Measurements from ENCODE around the gene SLC5A3.

SLC5A3 gene

DNA sequence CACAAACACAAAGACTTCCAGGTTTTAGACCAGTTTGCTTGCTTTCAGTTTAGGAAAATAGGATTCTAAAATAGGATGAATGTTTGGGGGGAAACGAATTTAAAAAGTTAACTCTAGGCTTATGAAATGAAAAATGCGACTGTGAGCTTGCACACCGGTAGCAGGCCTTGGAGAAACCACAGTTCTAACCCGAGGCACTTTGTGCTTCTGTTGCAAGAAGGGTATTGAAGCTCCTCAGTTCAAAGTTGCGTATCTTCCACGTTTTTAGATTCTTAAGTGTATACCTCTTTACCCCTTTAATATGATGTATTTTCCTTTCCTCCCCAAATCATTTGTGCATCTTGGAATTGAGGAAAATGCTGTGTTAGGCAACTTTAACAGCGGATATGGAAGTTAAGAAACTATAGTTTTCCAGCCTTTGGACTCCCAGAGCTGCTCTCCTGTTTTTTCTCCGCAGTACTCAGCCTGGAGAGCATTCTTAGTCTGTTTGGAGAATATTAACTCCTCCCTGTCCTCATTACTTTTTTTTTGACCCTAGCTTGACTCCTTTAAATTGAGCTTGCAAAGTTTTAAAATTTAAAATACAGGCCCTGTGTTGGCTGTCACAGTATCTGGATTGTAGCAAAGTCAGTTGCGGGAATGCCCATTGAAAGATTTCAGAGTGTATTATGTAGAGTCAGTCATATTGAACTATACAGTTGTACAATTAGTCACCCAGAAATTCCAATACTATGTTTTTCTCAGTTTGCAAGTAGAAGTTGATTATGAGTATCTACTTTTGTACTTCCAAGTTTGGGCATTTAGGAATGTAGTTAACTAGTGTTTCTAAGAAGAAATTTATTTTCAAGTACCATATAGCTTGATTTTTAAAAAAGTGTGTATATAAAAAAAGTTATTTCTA, 2.6 kb downstream of the SLC5A3 start:
- Histone ChIP-seq H2AFZ (ENCODE audit: low read depth, low read length) (no peak overlapping the region), H3K27me3 (ENCODE audit: insufficient read depth, low read length) (no peaks in the 10 kb centered on the region), H3K36me3 (ENCODE audit: insufficient read depth, low read length) (peaks cover 11% of the 10 kb centered on the region), H3K4me3 (ENCODE audit: low read length) (no peak overlapping the region), H3K4me1 (ENCODE audit: insufficient read depth, low read length) (peaks cover 16% of the 10 kb centered on the region), H3K9me3 (ENCODE audit: low read length) (no peaks in the 10 kb centered on the region)

DNA sequence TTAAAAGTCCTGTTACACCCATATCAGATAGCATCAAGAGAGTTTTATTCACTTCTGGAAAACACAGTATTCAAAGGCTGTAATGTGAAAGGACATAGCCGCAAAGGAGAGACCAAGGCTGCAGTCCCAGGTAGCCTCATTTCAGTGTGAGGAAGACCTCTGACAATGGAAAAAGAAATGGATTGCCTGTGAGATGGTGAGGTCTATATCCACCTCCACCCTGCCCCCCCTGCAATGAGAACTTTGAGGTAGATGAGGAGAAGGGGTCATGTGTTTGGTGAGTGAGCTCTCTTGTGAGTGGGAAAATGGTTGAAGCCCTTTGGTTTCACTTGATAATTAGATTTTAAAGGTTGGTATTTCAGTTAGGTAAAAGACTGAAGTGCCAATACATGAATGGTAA, 3.5 kb downstream of the SLC5A3 start:
- no peak overlapping the region for H2AFZ ChIP-seq (ENCODE audit: low read depth, low read length)
- H3K4me3 ChIP-seq (ENCODE audit: low read length) = no peak overlapping the region
- H3K4me1 ChIP-seq (ENCODE audit: insufficient read depth, low read length) = peaks cover 16% of the 10 kb centered on the region
- H3K27me3 ChIP-seq (ENCODE audit: insufficient read depth, low read length) = no peaks in the 10 kb centered on the region
- peaks cover 11% of the 10 kb centered on the region for H3K36me3 ChIP-seq (ENCODE audit: insufficient read depth, low read length)
- no peaks in the 10 kb centered on the region for H3K9me3 ChIP-seq (ENCODE audit: low read length)

DNA sequence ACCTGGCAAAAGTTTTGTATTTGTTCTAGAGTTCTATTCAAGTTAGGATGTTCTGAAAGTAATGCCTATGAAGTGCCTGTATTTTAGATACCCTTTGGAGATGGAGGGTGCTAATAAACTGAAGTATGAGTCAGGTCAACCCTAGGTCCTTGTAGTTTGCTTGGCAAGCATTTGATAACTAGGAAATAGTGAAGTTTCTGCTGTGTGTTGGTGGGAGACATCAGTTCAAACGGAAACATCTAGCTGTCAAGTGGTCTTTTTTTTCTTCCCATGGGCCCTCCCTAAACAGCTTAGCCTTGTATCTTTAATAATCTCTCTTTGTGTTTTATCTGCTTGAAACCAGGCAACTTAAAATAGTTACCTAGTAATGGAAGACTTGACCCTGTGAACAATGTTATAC, 4.5 kb downstream of the SLC5A3 start:
- no peaks in the 10 kb centered on the region for H3K9me3 ChIP-seq (ENCODE audit: low read length)
- H3K4me3 ChIP-seq (ENCODE audit: low read length) = no peak overlapping the region
- peaks cover 16% of the 10 kb centered on the region for H3K4me1 ChIP-seq (ENCODE audit: insufficient read depth, low read length)
- no peaks in the 10 kb centered on the region for H3K27me3 ChIP-seq (ENCODE audit: insufficient read depth, low read length)
- peaks cover 11% of the 10 kb centered on the region for H3K36me3 ChIP-seq (ENCODE audit: insufficient read depth, low read length)
- no peak overlapping the region for H2AFZ ChIP-seq (ENCODE audit: low read depth, low read length)

DNA sequence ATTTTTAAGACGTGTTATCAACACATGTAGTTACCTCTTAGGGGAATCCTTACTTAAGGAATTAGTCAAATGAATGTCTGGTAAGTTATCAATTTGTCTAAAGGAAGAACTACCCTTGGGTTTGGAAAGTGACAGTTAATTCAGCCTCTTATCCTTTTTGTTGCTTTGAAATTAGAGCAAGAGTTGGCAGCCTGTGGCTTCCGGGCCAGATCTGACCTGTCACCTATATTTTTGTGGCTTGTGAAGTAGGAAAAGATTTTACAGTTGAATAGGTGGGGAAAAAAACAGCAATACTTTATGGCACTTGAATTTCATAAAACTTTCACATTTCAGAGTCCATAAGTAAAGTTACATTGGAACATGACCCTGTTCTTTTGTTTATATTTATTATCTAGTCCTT, 5.5 kb downstream of the SLC5A3 start:
- no peaks in the 10 kb centered on the region for H3K9me3 ChIP-seq (ENCODE audit: low read length)
- no peak overlapping the region for H2AFZ ChIP-seq (ENCODE audit: low read depth, low read length)
- peaks cover 14% of the 10 kb centered on the region for H3K36me3 ChIP-seq (ENCODE audit: insufficient read depth, low read length)
- H3K4me3 ChIP-seq (ENCODE audit: low read length) = no peak overlapping the region
- H3K27me3 ChIP-seq (ENCODE audit: insufficient read depth, low read length) = no peaks in the 10 kb centered on the region
- H3K4me1 ChIP-seq (ENCODE audit: insufficient read depth, low read length) = peaks cover 16% of the 10 kb centered on the region

DNA sequence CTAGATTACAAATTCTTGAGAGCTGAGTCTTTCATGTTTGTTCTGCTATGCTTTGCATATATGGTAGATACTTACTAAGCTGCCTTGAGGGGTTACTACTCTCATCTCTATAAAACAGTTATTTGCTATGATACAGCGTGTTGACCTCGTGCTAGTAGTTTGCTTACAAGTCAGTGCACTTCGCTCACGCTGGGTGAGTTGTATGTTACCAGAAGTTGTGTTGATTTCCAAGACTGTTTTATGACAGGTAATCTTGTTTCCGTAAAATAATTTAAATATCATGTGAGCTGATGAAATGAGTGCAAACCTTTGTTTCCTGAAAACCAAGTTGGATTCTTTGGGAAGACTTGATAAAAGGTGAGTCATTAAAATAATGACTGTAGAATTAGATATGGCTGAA, 7.3 kb downstream of the SLC5A3 start:
- no peaks in the 10 kb centered on the region for H3K27me3 ChIP-seq (ENCODE audit: insufficient read depth, low read length)
- H3K4me1 ChIP-seq (ENCODE audit: insufficient read depth, low read length) = peaks cover 6% of the 10 kb centered on the region
- H3K36me3 ChIP-seq (ENCODE audit: insufficient read depth, low read length) = peaks cover 14% of the 10 kb centered on the region
- no peak overlapping the region for H2AFZ ChIP-seq (ENCODE audit: low read depth, low read length)
- H3K9me3 ChIP-seq (ENCODE audit: low read length) = no peaks in the 10 kb centered on the region
- no peak overlapping the region for H3K4me3 ChIP-seq (ENCODE audit: low read length)

DNA sequence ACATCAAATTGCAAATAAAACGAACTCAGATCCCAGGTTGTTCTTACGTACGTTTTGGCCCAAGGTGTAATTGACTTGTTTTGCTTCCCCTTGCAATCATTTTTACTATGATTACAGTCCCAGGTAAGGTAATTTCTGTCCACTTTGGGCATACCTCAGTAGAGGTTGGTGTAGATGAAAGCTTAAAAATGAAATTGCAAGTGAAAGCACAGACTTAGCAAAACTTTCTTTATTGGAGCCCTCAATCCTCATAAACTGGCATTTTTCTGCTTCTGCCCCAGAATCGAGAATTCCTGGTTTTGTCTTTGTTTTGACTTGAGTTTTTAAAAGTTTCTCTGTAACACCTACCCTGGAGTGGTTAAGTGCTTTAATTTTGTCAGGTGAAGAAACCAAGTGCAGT, 9.4 kb downstream of the SLC5A3 start:
- H3K9me3 ChIP-seq (ENCODE audit: low read length) = no peaks in the 10 kb centered on the region
- H3K4me3 ChIP-seq (ENCODE audit: low read length) = no peak overlapping the region
- H3K27me3 ChIP-seq (ENCODE audit: insufficient read depth, low read length) = no peaks in the 10 kb centered on the region
- no peak overlapping the region for H2AFZ ChIP-seq (ENCODE audit: low read depth, low read length)
- H3K4me1 ChIP-seq (ENCODE audit: insufficient read depth, low read length) = peaks cover 2% of the 10 kb centered on the region
- peaks cover 14% of the 10 kb centered on the region for H3K36me3 ChIP-seq (ENCODE audit: insufficient read depth, low read length)

DNA sequence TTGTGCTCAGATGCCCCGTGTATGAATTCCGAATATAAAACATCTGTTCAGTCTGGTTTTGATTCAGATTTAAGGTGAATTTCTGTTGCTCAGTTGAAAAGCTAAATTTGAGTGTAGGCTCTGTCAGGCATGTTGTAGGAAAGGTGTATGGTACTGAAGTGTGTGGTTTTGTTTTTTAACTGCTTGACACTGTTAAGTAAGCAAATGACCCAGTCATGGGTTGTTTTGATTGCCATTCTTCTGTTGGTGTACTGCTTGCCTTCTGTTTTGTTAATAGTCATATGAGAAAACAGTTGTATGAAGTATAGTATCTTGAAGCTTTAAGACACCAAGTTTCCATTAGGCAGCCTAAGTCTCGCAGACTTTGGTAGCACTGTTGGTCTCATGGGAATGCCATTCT, 10.0 kb downstream of the SLC5A3 start:
- Histone ChIP-seq H3K4me1 (ENCODE audit: insufficient read depth, low read length) (peaks cover 2% of the 10 kb centered on the region), H3K36me3 (ENCODE audit: insufficient read depth, low read length) (peaks cover 14% of the 10 kb centered on the region), H3K4me3 (ENCODE audit: low read length) (no peak overlapping the region), H3K9me3 (ENCODE audit: low read length) (no peaks in the 10 kb centered on the region), H3K27me3 (ENCODE audit: insufficient read depth, low read length) (no peaks in the 10 kb centered on the region), H2AFZ (ENCODE audit: low read depth, low read length) (no peak overlapping the region)

DNA sequence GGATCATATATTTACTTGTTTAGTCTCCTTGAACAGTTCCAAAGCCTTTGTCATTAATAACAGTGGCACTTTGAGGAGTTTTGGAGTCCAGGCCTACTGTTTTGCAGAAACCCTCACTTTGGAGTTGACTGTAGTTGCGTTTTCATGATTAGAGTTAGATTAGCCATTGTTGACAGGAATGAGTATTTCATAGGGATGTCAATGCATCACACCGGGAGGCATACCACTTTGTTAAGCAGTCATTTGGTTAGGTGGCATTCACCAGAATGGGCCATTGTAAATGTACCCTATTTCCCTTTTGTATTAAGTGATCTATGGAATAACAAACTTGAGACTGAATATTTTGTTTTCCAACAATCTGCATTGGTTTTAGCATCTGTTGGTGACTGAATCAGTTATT, 11.8 kb downstream of the SLC5A3 start:
- Histone ChIP-seq H3K4me1 (ENCODE audit: insufficient read depth, low read length) (peaks cover 2% of the 10 kb centered on the region), H3K27me3 (ENCODE audit: insufficient read depth, low read length) (no peaks in the 10 kb centered on the region), H3K9me3 (ENCODE audit: low read length) (no peaks in the 10 kb centered on the region), H3K4me3 (ENCODE audit: low read length) (no peak overlapping the region), H3K36me3 (ENCODE audit: insufficient read depth, low read length) (peaks cover 8% of the 10 kb centered on the region), H2AFZ (ENCODE audit: low read depth, low read length) (no peak overlapping the region)

DNA sequence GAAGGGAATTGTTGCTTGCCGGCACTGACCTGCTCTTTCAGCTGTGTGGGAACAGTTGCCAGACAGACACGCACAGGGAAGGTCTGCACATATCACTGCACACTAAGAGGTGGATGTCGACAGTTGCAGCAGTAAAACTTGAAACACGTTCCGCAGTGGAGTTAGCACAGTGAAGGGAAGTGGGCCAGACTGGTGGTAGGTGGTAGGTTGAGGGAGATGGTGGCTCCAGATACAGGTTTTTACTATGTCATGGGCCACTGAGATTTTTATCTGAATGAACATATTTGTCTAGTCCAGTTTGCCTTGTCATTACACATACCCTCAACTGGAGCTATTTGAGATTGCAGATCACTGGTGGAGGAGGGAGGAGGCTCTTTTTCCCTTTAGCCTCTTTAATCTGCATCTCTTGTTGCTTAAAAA, 13.5 kb downstream of the SLC5A3 start:
- no peak overlapping the region for H3K4me3 ChIP-seq (ENCODE audit: low read length)

DNA sequence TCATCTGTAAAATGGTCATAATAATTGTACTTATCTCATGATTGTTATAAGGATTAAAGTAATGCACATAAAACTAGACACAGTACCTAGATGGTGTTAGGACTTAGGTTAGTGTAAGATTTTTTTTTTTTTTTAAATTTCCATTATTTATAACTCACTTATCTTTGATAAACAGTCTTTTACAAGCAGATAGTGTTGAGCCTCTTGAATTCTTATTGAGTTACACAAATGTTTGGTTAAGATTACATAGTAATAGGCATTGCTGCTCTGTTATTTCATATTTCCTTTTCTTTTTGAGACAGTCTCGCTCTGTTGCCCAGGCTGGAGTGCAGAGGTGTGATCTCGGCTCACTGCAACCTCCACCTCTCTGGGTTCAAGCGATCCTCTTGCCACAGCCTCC, 15.4 kb downstream of the SLC5A3 start:
- Histone ChIP-seq H3K4me1 (ENCODE audit: insufficient read depth, low read length) (peaks cover 2% of the 10 kb centered on the region), H2AFZ (ENCODE audit: low read depth, low read length) (no peak overlapping the region), H3K4me3 (ENCODE audit: low read length) (no peak overlapping the region), H3K27me3 (ENCODE audit: insufficient read depth, low read length) (no peaks in the 10 kb centered on the region), H3K9me3 (ENCODE audit: low read length) (no peaks in the 10 kb centered on the region), H3K36me3 (ENCODE audit: insufficient read depth, low read length) (peaks cover under 1% of the 10 kb centered on the region)

More for the DNA sequence above, 13.5 kb downstream of the SLC5A3 start:
- Histone ChIP-seq H3K27me3 (ENCODE audit: insufficient read depth, low read length) (no peaks in the 10 kb centered on the region), H3K9me3 (ENCODE audit: low read length) (no peaks in the 10 kb centered on the region), H3K4me1 (ENCODE audit: insufficient read depth, low read length) (peaks cover 2% of the 10 kb centered on the region), H2AFZ (ENCODE audit: low read depth, low read length) (no peak overlapping the region), H3K36me3 (ENCODE audit: insufficient read depth, low read length) (peaks cover 3% of the 10 kb centered on the region)

DNA sequence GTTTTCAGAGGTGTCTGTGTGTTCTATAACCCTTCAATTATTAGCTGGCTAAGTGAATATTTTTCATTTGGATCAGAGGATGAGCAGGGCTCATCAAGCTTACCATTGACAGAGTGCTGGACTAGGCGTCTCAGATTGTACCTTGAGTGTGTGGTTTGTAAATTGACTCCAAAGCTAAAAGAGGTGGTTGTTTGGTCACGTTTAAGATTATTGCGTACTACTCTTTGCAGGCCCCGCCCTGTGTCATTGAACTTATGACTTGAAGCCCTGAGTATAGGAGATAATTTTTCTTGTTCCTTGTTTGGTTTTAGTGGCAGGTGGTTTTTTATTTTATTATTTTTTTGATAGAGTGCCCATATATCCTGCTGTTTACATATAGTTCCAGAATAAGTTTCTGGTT, 17.7 kb downstream of the SLC5A3 start:
- Histone ChIP-seq H3K27me3 (ENCODE audit: insufficient read depth, low read length) (no peaks in the 10 kb centered on the region), H3K4me3 (ENCODE audit: low read length) (no peak overlapping the region), H3K9me3 (ENCODE audit: low read length) (no peaks in the 10 kb centered on the region), H3K36me3 (ENCODE audit: insufficient read depth, low read length) (peaks cover 15% of the 10 kb centered on the region), H2AFZ (ENCODE audit: low read depth, low read length) (no peak overlapping the region), H3K4me1 (ENCODE audit: insufficient read depth, low read length) (no peaks in the 10 kb centered on the region)

DNA sequence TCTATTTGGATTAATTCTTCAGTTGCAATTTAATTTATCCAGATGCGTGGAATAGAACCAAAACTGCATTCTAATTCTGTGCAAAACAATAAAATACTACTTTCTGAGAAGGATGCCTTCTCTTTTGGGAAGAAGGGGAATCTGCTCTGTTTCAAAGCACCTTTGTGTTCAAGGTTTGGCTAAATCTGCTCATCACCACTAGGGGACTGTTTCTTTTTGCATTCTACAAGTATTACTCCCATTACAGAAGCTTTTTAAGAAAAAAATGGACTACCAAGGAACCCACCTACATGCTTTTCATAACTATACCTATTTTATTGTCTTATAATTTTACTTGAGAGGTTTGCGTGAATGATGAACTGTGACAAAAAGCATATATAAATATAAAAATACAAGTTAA, 18.2 kb downstream of the SLC5A3 start:
- Histone ChIP-seq H3K36me3 (ENCODE audit: insufficient read depth, low read length) (peaks cover 21% of the 10 kb centered on the region), H3K4me1 (ENCODE audit: insufficient read depth, low read length) (no peaks in the 10 kb centered on the region), H3K4me3 (ENCODE audit: low read length) (no peak overlapping the region), H3K27me3 (ENCODE audit: insufficient read depth, low read length) (no peaks in the 10 kb centered on the region), H2AFZ (ENCODE audit: low read depth, low read length) (no peak overlapping the region), H3K9me3 (ENCODE audit: low read length) (no peaks in the 10 kb centered on the region)

DNA sequence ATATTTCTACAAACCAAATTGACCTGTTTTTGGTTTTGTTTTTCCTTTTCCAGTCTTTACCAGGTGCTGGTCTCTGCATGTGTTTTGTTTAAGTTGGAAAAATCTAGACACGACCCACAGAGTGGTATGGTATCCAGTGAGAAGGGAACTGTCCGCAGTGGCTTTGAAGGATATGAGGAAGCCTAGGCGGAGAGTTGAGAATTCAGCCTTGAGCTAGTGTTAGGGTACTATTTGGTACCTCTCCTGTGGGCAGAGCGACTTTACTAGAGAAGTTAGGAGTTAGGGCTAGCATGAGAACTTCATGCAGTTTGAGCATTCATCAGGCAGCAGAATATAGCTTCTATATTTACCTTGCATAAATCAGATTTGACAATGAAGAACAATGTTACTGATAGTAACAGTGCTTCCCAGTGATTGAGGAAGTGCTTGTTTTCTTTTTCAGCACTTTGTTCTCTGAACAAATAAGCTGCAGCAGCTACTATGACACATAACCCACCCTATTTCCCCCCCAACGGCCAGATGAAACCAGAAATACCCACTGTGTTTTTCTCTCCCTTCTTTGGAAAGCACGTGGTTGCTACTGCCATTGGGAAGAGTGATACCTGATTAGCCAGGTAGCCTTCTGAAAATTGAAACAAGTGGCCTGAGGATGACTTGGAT, 19.0 kb downstream of the SLC5A3 start:
- H3K4me3 ChIP-seq (ENCODE audit: low read length) = no peak overlapping the region
- no peaks in the 10 kb centered on the region for H3K27me3 ChIP-seq (ENCODE audit: insufficient read depth, low read length)
- H2AFZ ChIP-seq (ENCODE audit: low read depth, low read length) = no peak overlapping the region
- peaks cover 25% of the 10 kb centered on the region for H3K36me3 ChIP-seq (ENCODE audit: insufficient read depth, low read length)
- H3K4me1 ChIP-seq (ENCODE audit: insufficient read depth, low read length) = no peaks in the 10 kb centered on the region
- H3K9me3 ChIP-seq (ENCODE audit: low read length) = no peaks in the 10 kb centered on the region
